T-helper 2 cell treated with Interferon-gamma antibody and Interleukin-4, amounts not matched to agents 100 ng/mL and 5 ng/mL, for 36 hours (primary cell): Measurements from ENCODE around the gene SEC16A. TPM values are rescaled to one million over a fixed set of nuclear protein-coding genes. Genes with fewer than 3 reads are reported as not detected.

ENCODE experiments used
- intact Hi-C: fragments of 100-400 bp; cut with micrococcal nuclease; formaldehyde crosslinking; loops from one replicate; pipeline ENCODE4 v1.15.1; 2023
- total RNA-seq: library from RNA; stranded (reverse); gene quantifications from 2 replicates; pipeline ENCODE4 v1.2.3, GENCODE V29; 2022

The SEC16A gene
- total RNA-seq, 1 donor from 2014 or later = 72.5 TPM

DNA sequence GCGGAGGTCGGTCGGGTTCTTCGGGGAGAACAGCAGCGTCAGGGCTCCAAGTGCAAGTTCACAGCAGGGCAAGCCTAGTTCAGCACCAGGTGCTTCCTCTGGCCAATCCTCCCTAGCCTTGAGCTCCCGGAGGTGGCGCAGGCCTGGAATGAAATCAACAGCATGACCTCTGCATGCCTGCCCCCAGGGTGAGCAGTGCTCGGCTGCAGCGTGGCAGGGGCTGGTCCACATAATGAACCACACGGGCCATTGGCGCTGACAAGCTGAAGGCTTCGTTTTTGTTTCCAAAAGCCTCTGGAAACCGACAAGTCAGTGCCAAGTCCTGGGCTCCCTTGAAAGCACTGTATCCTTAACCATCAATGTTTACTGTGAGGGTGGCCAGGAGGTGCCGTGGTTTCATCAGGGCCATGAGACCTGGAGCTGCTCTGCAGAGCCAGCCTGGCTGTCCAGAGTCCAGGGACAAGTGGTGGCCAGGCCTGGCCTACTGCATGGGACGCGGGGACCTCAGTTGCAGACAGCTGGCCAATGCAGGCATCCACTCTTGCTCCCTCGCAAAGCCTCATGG is 41.1 kb downstream of the SEC16A start:
- intact Hi-C loops = no loop called here

DNA sequence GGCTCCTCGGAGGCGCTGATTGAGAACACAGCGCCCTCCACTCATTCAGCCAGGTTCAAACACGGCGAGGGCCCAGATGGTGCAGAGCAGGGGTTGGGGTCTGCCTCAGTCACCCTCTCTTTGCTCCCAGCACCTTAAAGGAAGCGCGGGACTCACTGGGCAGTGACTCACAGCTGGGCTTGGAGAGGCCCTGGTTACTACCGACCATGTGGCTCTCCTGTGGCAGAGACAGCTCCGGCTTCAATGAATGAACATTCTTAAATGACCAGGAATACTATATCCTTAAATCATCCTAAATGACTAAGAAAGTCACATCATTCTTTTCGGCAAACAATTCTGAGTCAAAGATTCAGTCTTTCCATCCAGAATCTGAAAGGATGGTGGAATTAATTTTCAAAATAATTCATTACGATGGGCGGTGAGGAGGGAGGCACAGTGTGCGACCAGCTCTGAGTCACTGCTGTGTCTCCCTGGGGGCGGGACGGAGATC is 41.6 kb downstream of the SEC16A start:
- intact Hi-C loops = no loop called here

DNA sequence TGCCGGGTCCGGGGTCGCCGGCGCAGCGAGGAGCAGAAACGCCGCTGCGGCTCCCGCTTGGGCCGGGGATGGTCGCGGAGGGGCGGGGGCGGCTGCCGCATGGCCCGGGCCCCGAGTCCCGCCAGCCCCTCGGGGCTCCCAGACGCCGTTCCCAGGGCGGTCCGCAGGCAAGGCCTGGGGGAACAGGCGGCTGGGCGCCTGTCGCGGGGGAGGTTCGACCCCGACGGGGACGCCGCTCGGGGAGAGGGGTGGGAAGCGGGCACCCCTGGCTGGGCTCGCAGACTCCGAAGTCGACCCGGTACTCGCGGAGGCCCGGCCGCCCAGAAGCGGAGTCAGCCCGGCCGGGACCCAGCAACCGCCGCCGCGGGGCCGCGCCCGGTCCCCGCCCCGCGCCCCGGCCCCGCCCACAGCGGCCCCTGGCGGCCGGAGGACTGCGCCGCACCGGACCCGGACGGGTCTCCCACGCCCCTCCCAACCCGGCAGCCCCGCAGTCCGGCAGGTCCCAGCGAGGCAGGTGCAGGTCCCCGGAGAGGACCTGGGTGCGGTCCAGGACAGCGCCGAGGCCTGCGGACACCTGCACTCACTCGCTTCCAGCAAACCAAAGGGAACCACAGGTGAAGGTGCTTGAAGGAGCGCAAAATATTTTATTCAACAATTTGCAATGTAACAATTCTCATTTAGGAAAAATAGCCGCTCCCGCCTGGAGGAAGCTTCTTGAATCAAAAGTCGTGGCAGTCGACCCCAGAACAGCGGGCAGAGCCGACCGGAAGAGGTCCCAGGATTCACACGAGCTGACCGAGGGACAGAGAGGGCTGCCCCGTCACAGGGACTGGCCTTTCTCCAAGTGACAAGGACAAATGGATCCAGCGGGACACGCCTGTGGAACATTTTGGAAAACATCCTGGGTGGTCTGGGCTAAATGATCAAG is 43.1 kb downstream of the SEC16A start, which contains the start of gene INPP5E:
TSS of gene INPP5E (minus strand) at position 365 of the 928 bp plus-strand sequence. CDS start 426 bp downstream, outside the sequence.
- intact Hi-C loops = loop anchor here (1.0 to 2.0 kb wide), 2 partner anchors 39 to 43 kb away; partner anchors contain the start of genes SEC16A and SNAPC4

DNA sequence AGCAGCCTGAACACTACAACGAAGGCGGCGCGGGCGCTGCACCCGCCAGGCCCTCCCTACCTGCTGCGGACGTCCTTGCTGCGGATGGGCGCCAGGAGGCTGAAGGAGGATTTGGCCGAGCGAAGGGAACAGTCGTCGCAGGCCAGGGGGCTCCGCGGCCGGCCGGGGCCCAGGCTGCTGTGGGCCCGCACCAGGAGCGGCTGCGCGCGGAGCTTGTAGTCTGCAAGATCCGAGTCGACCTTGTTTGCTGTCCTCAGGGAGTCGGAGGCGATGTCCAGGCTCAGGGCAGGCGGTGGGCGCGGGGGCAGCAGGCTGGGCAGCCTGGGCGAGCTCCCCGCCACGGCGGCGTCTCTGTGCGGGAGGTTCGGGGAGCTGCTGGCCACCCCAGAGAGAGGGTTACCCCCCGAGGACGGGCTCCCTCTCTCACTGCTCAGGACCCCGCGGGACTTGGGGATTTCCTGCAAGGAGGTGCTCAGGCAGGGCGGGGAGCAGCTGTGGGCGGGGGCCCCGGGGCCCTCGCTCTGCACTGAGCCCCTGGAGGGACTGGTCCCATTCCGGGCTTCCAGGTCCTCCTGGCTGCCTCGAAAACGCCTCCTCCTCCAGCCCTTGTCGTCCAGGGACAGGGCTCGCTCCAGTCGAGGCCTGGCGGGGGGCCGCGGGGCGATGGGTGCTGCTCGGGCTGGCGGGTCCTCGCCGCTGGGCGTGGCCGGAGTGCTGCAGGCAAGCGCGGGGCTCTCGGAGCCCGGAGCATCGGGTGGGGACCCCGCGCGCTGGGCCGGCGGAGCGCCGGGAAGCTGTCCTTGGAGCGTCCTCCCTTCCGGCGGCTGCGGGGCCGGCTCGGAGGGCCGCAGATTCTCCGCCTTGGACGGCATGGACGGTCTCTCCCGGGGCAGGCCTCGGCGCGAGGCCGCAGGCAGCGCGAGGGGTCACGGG is 44.0 kb downstream of the SEC16A start:
- intact Hi-C loops = loop anchor here (1.0 to 2.0 kb wide), 2 partner anchors 39 to 44 kb away; partner anchors contain the start of genes SEC16A and SNAPC4

DNA sequence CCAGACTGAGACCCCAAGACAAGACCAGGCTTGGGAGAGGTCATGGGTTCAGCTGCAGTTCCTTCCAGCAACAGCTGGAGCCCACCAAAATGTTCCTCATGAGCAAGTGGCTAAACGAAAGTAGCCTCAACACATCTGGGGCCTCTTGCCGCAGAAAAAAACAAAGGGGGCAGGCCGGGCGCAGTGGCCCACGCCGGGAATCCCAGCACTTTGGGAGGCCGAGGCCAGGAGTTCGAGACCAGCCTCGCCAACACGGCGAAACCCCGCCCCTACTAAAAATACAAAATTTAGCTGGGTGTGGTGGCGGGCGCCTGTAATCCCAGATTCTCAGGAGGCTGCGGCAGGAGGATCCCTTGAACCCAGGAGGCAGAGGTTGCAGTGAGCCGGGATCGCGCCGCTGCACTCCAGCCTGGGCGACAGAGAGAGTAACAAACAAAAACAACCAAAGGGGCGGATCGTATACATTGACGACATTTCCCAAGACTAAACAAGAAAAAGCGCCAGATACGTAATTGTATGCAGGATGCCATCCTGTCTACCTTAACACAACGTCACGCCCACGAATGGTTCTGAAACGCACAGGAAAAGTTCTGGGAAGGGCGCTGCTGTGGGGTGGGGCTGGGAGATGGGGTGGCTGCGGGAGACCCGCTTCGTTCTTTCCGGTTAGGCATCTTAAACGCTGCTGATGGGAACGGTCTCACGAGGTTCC is 44.8 kb downstream of the SEC16A start:
- intact Hi-C loops = loop anchor here (2.0 kb wide), 1 partner anchor 45 kb away; the partner anchor contains the start of gene SEC16A

DNA sequence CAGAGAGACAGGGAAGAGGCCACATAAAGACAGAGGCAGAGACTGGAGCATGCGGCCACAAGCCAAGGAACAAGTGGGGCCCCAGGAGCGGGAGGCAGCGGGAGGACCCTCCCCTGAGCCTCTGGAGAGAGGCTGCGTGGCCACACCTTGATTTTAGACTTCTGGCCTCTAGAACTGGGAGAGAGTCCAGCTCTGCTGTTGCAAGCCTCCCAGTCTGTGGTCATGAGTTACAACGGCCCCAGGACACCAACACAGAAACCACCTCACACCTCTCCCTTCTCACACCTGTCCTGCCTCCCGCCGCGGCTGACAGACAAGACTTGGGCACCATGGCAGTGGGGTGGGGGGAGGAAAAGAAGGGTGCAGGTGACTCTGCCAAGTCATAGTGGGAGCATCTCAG is 45.4 kb downstream of the SEC16A start:
- intact Hi-C loops = no loop called here

DNA sequence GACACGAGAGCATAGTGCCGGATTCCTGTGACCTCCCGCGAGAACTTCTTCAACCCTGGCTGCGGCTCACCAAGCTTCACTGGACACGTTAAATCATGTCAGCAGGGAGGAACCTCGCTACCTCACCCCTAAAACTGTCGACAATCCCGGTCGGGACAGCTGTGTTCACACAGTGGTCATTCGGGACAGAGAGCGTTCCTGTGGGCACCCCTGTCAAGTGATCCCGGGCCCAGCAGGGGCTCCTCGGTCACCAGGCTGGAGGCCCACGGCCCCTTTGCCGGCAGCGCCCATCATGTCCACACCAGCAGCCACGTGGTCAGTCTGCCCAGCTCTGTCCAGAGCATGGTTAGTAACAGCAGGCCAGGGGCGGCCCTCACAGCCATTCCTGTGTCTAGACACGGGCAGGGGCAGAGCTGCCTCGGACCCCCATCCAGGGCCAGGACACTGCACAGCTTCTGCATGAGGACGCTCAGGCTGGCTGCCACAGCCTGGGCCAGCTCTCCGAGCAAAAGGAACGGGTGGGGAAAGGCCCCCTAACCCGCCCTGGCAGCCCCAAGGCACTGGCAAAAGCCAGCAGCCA is 46.7 kb downstream of the SEC16A start:
- intact Hi-C loops = no loop called here

DNA sequence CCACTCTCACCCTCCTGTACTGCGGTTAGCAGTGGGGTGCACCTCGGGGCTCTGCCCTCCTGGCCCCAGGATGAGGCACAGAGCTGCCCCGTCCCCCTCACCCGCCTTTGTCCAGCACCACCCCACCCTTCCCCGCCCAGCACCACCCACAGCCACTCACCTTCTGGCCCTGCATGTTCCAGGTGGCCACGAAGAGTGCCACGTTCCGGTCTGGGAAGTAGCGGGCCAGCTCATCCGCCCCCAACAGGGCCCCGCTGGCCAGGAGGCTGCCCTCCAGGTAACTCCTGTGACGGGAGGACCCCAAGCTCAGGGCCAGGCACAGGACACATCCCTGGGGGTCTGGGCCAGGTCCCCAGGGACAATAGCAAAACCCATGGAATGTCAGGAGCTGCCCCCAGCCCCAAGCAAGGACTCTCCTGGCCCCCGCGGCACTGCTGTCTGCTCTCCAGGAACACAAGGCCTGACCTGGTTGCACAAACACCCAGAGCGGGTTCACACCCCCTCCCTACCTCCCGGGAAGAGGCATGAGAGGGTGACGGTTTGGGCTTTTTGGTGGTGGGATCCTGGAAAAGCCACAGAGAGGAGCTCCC is 48.2 kb downstream of the SEC16A start:
- intact Hi-C loops = no loop called here

DNA sequence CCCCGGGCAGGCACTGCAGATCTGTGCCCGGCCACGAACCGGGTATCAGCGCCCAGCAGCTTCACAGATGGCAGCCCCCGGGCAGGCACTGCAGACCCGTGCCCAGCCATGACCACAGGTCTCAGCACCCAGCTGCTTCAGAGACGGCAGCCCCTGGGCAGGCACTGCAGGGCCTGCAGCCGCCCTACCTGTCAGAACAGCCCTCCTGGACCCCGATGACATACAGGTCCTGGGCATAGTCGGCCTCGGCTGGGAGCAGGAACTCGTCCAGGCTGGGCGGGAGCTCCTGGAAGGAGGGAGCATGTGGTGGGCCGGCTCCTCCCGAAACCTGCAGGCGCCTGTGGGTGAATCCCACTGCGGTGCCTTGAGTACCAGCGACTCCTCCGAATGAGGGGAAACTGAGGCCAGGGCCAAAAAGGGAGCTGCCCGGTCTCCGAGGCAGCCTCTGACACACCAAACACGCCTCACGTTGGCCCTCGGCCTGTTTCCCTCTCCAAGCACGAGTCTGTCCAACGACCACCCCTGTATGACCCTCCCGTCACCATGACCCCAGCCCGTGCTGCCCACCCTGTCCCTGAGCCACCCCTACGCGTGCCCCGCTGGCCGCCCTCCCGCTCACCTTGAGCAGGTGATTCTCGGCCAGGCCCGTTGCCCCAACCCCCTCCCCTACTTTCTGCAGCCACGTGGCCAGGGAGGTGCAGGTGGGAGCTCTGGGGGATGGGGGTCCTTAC is 48.8 kb downstream of the SEC16A start:
- intact Hi-C loops = no loop called here

DNA sequence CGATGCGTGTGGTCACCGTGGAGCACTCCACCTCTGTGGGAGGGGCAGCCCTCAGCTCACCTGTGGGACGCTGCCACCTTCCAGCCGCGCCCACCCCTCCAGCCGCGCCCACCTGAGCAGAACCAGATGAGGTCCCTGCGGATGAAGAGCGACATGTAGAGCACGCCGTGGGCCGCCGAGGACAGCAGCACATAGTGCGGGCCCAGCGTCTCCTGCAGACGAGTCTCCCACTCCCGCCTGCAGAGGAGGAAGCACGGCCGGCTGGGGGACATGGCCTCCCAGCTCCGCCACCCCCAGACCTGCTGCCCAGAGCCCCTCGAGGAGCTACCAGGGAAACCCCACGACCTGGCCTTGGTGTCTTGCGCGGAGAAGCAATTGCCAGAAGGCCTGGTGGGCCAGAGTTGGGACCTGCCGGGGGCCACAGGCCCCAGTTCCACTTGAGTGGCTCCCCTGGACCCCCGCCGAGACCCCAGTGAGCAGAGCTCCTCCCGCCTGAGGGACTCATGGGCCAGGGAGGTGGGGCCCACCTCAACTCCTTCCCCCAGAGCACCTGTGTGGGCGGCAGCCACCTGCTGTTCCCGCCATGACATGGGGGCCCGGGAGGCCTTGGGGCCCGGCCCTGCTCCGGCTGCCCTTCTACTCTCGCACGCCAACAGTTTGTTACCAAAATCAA is 49.7 kb downstream of the SEC16A start:
- intact Hi-C loops = no loop called here

DNA sequence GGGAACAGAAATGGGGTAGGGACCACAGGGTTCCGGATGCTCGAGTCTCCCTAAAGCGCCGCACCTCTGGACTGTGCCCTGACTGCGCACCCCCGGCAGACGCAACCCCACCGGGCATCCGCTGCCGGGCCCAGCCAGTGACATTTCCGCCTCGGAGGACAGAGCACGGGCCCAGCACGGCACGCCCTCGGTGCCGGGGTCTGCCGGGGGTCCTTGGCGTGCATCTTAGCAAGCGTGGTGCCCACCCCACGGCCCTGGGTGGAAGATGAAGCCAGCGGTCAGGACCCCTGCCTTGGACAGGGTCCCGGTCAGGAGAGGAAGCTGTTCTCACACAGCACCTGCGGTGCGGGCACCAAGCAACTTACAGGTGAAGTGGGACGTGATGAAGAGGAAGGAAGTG is 50.2 kb downstream of the SEC16A start:
- intact Hi-C loops = no loop called here

DNA sequence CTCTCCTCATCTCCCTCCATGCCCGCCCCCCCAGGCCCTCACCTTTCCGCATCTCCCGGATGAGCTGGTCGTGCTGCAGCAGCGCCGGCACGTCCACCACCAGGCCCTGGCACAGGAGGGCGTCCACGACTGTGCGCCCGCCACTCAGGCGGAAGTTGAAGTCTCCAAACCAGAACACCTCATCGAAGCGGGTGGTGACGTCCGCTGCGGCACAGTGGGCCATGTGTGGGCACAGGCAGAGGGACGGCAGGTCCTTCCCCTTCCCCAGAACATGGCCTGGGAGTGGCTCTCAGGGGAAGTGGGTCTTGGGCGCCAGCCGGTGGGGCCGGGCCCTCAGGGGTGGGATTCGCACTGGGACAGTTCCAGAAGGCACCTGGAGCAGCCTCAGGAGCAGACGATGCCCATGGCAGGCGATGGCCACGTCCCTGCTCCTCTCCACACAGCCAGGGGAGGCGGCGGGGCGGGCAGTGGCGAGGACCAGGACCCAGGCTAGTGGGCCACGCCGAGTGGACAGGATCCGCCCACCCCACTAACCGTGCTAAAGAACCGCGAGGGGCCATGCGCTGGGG is 51.0 kb downstream of the SEC16A start:
- intact Hi-C loops = no loop called here

DNA sequence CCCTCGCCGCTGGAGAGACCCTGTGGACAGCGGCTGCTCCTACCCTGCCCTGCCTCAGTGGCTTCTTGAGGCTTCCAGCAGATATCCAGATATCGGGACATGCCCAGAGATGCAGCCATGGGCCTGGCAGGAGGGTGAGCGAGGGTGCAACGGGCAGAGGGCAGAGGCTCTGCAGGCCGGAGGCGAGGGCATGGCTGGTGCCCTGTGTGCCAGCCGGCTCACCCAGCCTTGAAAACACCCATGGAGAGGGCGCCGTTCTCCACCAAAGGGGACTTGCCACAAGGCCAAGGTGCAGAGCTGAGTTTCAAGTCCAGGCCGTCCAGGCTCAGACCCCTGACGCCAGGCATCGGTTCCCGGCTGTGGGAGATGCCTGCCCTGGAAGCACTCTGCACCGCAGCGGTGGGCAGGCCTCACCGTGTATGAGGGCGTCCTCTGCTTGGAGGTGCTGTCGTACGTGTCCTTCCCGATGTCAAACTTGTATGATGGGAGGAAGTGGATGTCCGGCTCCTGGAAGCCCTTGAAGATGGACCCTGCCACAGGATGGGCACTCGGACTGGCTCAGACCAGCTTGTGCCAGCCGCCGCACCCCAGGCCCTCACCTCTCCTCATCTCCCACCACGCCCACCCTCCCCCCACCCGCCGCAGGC is 52.1 kb downstream of the SEC16A start:
- intact Hi-C loops = no loop called here

DNA sequence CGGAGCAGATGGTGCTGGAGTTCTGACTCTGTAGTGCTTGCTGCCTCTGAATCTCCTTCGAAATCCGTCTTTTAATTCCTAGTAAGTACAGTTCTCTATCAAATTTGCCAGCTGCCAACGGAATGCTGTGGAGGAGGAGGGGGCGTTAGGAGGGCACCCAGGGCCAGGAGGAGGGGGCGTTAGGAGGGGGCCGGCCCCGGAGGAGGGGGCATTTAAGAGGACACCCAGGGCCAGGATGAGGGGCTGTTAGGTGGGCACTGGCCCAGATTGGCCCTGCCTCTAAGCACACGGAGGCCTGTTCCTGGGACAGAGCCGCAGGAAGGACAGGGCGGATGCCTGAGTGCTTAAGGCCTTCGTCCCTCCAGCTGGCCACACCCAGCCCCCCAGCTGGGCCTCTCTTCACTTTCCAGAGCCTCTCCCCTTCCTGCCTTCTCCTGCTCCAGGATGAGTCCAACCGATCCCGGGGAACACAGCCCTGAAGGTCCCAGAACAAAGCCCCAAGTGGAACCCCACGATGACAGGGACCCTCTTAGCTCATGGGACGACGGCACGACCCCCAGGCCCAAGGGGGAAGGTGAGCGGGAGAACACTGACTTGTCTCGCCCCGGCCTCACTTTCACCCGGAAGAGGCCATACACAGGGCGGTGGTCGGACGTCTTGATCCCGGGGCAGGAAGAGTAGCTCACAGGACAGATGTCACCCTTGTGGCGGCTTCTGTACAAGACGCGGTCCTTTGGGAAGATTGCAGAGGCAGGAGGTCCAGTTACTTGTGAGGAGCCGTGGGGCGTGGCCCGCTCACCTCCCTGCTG is 53.0 kb downstream of the SEC16A start:
- intact Hi-C loops = no loop called here

DNA sequence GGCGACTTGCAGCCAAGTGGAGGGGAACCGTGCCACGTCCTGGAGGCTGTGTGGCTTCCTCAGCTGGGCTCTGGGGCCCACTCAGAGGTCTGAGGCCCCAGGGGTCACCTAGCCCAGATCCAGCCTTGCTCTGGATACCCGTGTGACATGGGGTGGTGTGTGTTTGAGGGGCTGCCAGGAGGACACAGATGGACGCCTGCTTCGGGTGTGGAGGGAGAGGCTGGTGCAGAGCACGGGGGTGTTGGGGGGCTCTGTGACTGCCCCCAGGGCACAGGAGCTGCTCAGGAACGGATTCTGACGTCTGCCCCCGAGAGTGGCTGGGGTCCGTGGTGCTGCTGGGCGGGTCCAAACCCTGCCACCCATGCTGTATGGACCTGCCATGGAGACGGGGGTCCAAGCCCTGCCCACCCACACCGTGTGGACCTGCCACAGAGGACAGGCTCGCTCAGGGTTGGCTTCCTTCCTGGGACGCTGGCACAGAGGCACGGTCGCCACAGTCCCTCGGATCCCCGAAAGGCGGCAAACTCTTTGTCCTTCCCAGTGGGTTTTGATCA is 53.7 kb downstream of the SEC16A start:
- intact Hi-C loops = no loop called here

DNA sequence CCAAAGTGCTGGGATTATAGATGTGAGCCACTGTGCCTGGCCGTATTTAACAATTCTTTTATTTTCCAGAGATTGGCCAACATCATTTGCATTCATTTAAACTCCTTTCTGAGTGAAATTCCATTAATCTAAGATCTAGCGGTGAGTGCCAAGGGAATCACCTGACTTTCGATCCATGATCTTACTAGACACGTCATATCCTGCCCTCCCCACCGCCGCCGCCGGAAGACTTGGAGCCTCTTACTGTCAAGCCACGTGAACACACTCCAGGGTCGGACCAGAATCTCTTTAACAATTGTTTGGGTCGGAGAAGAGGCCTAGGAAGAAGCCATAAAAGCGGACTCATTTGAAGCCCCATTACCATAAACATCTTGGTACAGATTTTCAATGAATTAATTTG is 56.1 kb downstream of the SEC16A start:
- intact Hi-C loops = no loop called here
